ENCODE results near the gene SLC7A5.
"Not testable (repeated sequence)": the region's sequence is repeated elsewhere in the genome, so short reads cannot be mapped to it uniquely, and the experiment has no call there.

SLC7A5 gene

DNA sequence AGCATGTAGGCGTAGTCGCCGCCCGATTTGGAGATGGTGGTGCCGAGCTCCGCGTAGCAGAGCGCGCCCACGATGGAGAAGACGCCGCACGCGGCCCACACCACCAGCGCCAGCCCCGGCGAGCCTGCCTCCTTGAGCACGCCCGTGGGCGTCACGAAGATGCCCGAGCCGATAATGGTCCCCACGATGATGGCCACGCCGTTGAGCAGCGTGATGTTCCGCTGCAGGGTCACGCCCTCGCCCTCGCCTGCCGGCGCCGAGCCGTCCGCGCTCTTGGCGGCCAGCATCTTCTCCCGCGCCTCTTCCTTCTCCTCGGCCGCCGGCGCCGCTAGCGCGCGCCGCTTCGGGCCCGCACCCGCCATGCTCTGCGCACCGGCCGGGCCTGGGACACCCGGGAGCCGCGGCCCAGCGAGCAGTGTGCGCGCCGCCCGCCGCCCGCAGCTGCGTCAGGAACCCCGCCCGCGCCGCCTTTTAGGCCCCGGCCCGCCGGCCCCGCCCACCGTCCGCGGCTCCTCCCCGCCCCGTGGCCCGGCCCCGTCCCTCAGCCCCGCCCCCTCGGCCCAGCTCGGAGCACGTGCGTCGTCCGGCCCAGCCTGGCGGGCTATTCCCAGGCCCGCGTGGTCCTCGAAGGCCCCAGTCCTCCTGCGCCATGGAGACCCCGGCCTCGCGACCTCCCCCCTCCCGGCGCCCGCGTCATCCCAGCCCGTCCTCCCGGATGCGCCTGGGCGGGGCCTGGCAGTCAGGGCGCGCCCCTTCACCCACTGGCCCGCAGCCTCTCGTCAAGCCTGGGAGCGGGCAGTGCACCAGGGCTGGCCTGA is at the start of gene SLC7A5:
Gene SLC7A5 (minus strand): TSS at position 447 of the 818 bp plus-strand sequence. CDS start 85 bp downstream, at position 362.
- DNase-seq, result peak; percentile 58

- no peak for DNase-seq
These were observed 49.0 kb upstream of the SLC7A5 start for GRCh38 chr16:87918338-87918737.

- DNase-seq, result no peak
These were observed 48.2 kb upstream of the SLC7A5 start for GRCh38 chr16:87917503-87917902.

DNA sequence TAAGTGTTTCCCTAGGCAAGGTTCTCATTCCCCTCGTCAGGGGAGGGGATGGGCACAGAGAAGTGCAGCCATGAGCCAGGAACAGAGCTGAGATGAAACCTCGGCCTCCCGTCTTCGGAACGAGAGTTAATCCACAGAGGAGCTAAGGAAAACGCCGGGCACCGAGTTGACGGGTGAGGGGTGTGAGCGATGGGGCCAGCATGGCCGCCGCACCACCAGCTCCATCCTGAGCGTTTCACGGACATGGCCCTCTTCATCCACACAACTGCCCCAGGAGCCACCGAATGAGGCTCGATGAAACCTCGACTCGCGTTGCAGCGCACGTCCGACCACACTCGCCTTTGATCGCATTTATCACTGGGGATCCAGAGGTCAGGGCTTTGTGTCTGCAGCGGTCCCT is 45.5 kb upstream of the SLC7A5 start:
- DNase-seq, result no peak

GRCh38 chr16:87914021-87914725 is 44.9 kb upstream of the SLC7A5 start:
- not testable (repeated sequence) for DNase-seq

- DNase-seq, result not testable (repeated sequence)
These were observed 43.4 kb upstream of the SLC7A5 start for GRCh38 chr16:87912691-87913090.

GRCh38 chr16:87911106-87911763 is 41.9 kb upstream of the SLC7A5 start:
- DNase-seq, result not testable (repeated sequence)

DNA sequence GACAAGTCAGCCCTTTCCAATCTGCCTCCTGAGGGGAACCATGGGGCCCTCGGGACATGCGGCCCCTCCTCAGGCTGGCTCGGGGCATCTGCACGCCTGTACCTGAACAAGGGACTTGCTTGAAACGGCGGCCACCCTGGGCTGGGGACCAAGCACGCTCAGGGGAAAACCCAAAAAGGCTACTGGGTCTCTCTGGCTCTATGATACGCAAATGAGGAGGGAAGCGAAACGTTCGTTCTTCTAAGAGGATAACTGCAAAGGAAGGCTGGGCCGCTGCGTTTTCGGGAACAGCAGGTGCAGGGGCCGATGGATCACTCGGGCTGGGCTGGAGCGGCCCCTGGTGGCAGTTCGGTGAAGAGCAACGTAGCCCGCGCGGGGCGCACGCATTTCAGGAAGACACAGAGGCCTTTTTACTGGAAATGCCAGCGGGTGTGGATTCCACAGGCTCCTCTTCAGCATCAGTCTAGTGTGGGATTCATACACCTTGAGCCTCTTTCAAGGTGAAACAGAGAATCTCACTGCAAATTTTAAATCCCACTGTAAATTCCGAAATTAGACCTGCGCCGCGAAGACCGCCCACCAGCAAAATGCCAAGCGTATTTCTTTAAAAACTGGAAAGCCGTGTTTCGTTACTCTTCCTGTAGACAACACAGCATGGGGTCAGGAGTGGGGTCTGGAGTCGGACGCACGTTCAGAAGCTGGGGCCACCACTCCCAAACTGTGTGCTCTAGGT is 40.1 kb upstream of the SLC7A5 start:
- DNase-seq, result not testable (repeated sequence)

GRCh38 chr16:87908101-87908500 is 38.8 kb upstream of the SLC7A5 start:
- DNase-seq, result not testable (repeated sequence)

DNA sequence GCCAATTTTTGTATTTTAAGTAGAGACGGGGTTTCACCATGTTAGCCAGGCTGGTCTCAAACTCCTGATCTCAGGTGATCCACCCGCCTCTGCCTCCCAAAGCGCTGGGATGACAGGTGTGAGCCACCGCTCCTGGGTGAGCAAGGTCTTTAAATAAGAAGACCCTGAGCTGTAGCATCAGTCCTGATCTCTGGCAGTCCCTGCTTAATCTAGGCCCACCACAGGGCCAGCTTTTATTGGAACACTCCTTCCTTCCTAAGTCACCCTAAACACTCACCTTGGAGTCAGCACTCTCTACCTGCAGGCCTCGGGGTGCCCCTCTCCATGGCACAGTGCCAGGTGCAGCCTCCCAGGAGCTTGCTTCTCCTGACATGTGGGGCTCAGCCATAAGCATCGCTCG is 36.2 kb upstream of the SLC7A5 start:
- not testable (repeated sequence) for DNase-seq

DNA sequence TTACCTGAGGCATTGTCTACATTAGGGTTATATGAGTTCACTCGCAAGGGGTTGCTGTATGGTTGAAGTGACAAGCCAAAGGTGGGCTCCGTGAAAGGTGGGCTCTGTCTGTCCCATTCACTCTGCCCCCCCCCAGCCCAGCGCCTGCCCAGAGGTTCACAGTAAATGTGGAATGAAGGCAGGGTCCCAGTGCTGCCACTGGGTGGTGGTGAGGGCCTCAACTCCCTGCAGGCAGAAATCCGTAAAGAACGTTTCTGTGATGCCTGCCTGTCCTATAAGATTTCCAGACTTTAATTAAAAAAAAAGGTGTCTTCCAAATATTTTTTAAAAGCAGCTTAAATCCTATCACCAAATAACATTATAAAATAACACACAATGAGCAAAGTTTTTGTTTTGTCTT is 35.7 kb upstream of the SLC7A5 start:
- DNase-seq, result not testable (repeated sequence)

DNA sequence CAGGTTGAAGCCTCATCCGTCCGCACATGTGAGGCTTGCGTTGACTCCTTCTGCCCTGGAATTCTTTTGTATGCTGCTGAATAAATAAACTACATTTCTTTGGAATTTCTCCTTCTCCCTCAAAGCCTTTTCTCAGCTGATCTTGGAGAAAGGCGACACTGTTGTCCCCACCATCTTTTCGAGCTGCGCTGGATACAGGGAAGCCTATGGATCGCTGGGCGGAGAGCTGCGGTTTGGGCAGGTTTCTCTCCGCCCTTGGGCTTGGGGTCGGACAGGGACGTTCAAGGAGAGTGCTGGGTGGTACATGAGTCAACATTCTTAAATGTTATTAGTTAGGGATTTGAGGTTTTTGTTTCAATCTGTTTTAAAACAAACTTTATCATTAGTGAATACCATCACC is 31.2 kb upstream of the SLC7A5 start:
- DNase-seq, result not testable (repeated sequence)

DNA sequence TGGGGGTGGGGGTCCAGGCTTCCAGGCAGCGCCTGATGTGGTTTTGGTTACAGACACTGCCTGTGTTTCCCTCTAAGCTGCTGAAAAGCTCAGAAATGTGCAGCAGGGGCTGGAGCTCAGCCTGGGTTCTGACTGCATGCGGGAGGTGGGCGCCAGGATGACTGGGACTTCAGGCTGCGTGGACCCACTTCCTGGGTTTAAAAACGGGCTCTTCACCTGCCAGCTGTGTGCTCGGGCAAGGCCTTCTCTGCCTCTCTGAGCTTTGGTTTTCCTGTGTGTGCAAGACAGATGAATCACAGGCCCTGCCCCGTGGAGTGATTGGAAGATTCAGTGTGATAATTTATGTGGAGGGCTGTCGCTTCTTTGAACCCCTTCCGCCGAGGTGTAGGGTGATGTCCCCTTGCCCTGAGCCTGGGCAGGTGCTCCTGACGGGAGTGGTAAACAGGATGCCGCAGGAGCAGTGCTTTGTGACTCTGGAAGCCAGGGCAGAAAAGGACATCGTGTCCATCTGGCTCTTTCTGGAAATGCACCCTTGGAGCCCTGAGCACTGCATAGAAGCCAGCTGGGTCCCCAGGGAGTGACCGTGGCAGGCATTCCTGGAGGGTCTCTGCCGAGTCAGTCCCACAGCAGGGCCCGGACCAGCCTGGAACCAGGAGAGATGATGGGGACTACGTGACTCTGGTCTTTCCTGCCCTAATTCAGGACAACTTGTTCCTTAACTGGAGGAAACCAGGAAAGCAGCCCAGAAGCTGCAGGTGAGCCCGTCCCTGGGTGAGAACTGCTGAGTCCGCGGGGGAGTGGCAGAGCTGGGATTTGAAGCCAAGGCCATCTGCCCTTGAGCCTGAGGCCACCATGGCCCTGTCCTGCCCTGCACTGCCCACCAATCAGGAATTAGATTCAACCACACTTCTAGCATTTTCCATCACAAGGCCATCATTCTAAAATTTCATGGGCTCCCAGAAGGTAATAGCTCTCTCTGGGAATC is 28.5 kb upstream of the SLC7A5 start:
- DNase-seq, result no peak

- DNase-seq, result not testable (repeated sequence)
These were observed 27.7 kb upstream of the SLC7A5 start for GRCh38 chr16:87896924-87897520.

GRCh38 chr16:87896176-87896890 is 27.0 kb upstream of the SLC7A5 start:
- not testable (repeated sequence) for DNase-seq

GRCh38 chr16:87895641-87896141 is 26.4 kb upstream of the SLC7A5 start:
- DNase-seq, result no peak

DNA sequence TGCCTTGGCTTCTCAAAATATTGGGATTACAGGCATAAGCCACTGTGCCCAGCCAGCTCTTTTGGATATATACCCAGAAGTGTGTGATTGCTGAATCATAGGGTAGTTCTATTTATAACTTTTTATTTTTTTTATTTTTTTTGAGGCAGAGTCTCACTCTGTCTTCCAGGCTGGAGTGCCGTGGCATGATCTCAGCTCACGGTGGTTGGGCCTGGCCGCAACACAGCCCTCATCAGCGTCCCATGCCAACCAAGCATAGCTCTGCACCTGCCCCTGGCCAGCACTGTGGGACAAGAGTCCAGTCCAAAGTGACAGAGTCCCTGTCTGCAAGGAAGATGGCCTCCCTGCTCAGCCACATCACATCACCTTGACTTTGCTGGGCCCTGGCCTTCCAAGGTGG is 24.7 kb upstream of the SLC7A5 start:
- DNase-seq, result not testable (repeated sequence)

- DNase-seq, result no peak
These were observed 22.5 kb upstream of the SLC7A5 start for GRCh38 chr16:87891764-87892163.

DNA sequence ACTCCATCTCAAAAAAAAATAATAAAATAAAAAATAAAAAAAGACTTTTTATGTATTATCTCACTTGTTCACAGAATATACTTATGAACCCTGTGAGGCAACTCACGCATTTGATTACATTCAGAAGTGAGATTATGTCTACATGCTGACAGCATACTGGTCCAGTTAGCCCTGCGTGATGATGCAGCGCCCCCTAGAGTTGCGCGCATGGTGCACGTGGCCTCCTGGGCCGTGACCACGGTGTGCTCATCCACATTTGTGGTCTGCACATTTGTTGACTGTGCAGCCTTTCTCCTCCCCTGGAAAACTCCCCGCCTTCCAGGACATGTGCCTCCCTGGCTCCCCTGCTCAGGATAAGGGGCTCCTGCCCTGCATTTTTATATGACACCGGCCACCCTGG is 20.5 kb upstream of the SLC7A5 start:
- DNase-seq, result not testable (repeated sequence)

GRCh38 chr16:87888346-87888745 is 19.0 kb upstream of the SLC7A5 start:
- not testable (repeated sequence) for DNase-seq
